Right cardiac atrium (tissue), 5 donors: ENCODE measurements around the gene SYT1. TPM values are rescaled to one million over a fixed set of nuclear protein-coding genes. Genes with fewer than 3 reads are reported as not detected.

ENCODE experiments used
- ATAC-seq, 2 donors: fragments of 200-7000 bp; cut with Tn5 transposase; one replicate each; pipeline versions ENCODE4 v1.8.0 to v1.9.1; 2020; ENCODE audit warnings: moderate library complexity in 2 of 2, mild to moderate bottlenecking in 1 of 2
- DNase-seq, 3 donors: peaks; one replicate each; pipeline ENCODE4 v3.0.0-alpha.2; 2020
- H3K27ac ChIP-seq: one replicate; pipeline ENCODE4 v1.5.1; 2013; ENCODE audit warnings: mild to moderate bottlenecking, low read length, control low read depth, moderate library complexity
- H3K27me3 ChIP-seq: one replicate; pipeline ENCODE4 v1.6.1; 2013; ENCODE audit not compliant: control insufficient read depth, insufficient read depth
- H3K4me1 ChIP-seq: one replicate; pipeline ENCODE4 v1.6.1; 2013; ENCODE audit warnings: low read length; ENCODE audit not compliant: control insufficient read depth, insufficient read depth
- H3K4me3 ChIP-seq: one replicate; pipeline ENCODE4 v1.5.1; 2013; ENCODE audit warnings: low read length, control low read depth
- H3K9me3 ChIP-seq: one replicate; pipeline ENCODE4 v1.6.1; 2013; ENCODE audit warnings: low read length; ENCODE audit not compliant: control insufficient read depth
- WGBS: extraction: QIAGEN DNeasy Blood & Tissue Kit; methylation state at CpG from one replicate; pipeline ENCODE4 v1.1.7; 2013; 5-methylcytosine and 5-hydroxymethylcytosine counted together
- intact Hi-C, 4 donors: fragments of 100-400 bp; cut with DNase I; formaldehyde crosslinking; loops; one replicate each; pipeline versions ENCODE4 v1.11.0 to v1.14.0; 2022 to 2023
- polyA plus RNA-seq: library from polyadenylated mRNA; stranded (reverse); fragments of 200-250 nt; gene quantifications from one replicate; pipeline ENCODE4 v1.2.3, GENCODE V29; 2013
- total RNA-seq, 4 donors: library from RNA; stranded (reverse); fragmentation: NEBNext Ultra II Directional; extraction: Animal tissue kit (Norgen Biotek cat#: 25700); gene quantifications; one replicate each; pipeline ENCODE4 v1.2.1, GENCODE V29; 2021
- donor health status: healthy with polysubstance abuse.
- donor health status: DM: no; HTN: yes; CAD: no.
- donor health status: DM: no; HTN: no; CAD: no.
- donor health status: DM: no; HTN: yes; CAD: no; lungs with severe emphysema.
- donor health status: DM: yes; HTN: yes; CAD: no.

Gene SYT1
- total and polyA plus RNA-seq, 5 donors, result 0.20 to 0.53 (median 0.27) TPM; not detected in 1

DNA sequence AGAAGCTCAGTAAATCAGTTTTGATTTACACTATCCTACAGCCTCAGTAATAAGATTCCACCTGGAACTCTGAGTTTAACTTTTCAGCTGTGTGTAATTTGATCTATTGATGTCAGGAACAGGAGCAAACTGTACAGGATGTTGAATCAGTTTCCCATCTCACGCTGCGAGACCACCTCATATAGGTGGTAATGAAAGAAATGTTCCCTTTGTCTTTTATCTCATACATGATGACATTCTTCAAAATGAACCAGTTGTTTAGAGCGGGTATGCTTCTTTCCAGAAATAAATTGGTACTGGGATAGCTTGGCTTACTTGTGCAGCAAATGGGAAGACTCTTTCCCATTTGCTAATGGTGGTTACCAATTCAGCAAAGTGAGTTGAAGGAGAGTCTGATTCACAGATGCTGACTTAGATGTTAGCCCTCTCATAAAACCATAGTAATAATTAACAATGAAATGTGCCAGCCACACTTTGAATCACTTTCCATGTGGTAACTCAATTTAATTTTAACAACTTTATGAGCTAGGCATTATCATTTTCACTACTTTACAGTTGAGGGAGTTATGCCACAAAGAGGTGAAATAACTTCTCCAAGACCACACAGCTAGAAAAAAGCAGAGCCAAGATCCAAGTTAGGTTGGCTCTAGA is 574.7 kb downstream of the SYT1 start:
- H3K4me3 ChIP-seq, result no peak overlapping the region
- H3K27me3 ChIP-seq, result no peaks in the 10 kb centered on the region
- no peaks in the 10 kb centered on the region for H3K9me3 ChIP-seq
- WGBS, result 78% methylated on average over 3 of the region's 3 CpGs
- ATAC-seq, result no peak
- H3K4me1 ChIP-seq, result no peaks in the 10 kb centered on the region
- DNase-seq, result no peak
- intact Hi-C loops, result no loop called here
- no peak overlapping the region for H3K27ac ChIP-seq

DNA sequence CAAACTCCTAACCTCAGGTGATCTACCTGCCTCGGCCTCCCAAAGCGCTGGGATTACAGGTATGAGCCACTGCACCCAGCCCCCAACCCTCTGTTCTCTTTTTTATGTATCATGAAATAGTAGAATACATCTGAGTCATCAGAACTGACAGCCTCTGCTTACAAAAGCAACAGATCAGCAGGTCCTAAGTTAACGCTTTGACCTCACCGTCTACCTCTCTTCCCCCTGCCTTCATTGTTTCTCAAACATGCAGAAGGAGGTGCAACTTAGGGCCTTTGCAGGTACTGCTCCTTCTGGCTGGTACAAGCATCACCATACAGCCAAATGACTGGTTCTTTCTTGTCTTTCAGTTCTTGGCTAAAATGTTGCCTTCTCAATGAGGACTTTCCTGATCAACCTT is 577.0 kb downstream of the SYT1 start:
- Histone ChIP-seq H3K27ac (no peak overlapping the region), H3K4me3 (no peak overlapping the region), H3K9me3 (no peaks in the 10 kb centered on the region), H3K4me1 (no peaks in the 10 kb centered on the region), H3K27me3 (no peaks in the 10 kb centered on the region)
- DNase-seq (no peak), ATAC-seq (no peak)
- intact Hi-C loops, result no loop called here
- 92% methylated on average over 4 of the region's 4 CpGs for WGBS

GRCh38 chr12:79442396-79442795 is 577.8 kb downstream of the SYT1 start:
- DNase-seq (no peak), ATAC-seq (no peak)
- H3K27ac ChIP-seq, result no peak overlapping the region
- H3K4me3 ChIP-seq, result no peak overlapping the region
- no peaks in the 10 kb centered on the region for H3K9me3 ChIP-seq
- intact Hi-C loops, result no loop called here
- no peaks in the 10 kb centered on the region for H3K27me3 ChIP-seq
- no peaks in the 10 kb centered on the region for H3K4me1 ChIP-seq

DNA sequence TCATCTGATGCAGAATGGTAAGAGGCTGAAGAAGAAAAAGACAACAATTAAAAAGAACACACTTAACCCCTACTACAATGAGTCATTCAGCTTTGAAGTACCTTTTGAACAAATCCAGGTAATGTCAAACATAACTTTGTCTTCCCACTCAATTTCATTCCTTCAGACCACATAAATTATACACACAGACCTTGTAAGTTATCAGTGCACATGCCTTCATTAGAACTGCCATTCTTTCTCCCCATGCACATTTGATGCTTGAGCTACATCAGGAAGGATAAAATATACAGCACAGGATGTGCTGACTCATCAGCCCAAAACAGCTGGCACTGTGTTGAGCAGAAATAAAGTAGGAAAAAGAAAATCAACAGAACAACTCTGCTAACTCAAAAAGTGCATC is 579.5 kb downstream of the SYT1 start:
- no peaks in the 10 kb centered on the region for H3K4me1 ChIP-seq

DNA sequence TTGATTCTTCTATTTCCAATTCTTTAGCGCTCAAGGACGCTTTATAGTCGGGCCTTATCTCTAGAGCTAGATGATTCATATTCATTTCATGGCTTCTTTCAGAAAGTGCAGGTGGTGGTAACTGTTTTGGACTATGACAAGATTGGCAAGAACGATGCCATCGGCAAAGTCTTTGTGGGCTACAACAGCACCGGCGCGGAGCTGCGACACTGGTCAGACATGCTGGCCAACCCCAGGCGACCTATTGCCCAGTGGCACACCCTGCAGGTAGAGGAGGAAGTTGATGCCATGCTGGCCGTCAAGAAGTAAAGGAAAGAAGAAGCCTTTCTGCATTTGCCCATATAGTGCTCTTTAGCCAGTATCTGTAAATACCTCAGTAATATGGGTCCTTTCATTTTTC is 584.2 kb downstream of the SYT1 start:
- H3K27ac ChIP-seq, result no peak overlapping the region
- no peaks in the 10 kb centered on the region for H3K9me3 ChIP-seq
- ATAC-seq (no peak), DNase-seq (no peak)
- no peaks in the 10 kb centered on the region for H3K4me1 ChIP-seq
- no peaks in the 10 kb centered on the region for H3K27me3 ChIP-seq
- H3K4me3 ChIP-seq, result no peak overlapping the region
- 96% methylated on average over 11 of the region's 11 CpGs for WGBS
- intact Hi-C loops, result no loop called here

More for the DNA sequence above, 579.5 kb downstream of the SYT1 start:
- H3K27me3 ChIP-seq, result no peaks in the 10 kb centered on the region
- intact Hi-C loops, result no loop called here
- no peak for DNase-seq
- H3K27ac ChIP-seq, result no peak overlapping the region
- H3K4me3 ChIP-seq, result no peak overlapping the region
- ATAC-seq, result no peak
- no peaks in the 10 kb centered on the region for H3K9me3 ChIP-seq

- Histone ChIP-seq H3K27me3 (no peaks in the 10 kb centered on the region), H3K9me3 (no peaks in the 10 kb centered on the region), H3K27ac (no peak overlapping the region), H3K4me1 (no peaks in the 10 kb centered on the region), H3K4me3 (no peak overlapping the region)
- DNase-seq (no peak), ATAC-seq (no peak)
- intact Hi-C loops, result no loop called here
These were observed 586.8 kb downstream of the SYT1 start for GRCh38 chr12:79451365-79451764.

DNA sequence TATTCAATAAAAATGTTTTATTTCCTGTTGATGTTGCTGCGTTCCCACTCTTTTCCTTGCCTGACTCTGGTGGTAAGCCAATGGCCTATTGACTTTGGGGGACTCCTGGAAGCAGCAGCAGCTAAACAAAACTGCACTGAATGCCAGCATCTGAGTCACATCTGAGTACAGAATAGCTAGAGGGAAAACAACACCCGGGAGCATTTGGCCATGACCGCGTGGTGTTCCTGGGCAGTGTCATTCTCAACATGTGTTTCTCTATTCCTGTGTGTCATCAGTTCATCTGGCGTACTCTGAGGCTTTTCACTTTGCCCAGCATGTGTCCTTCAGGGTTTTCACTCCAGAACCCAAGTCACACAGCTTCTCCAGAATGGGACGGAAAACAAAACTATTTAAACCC is 587.4 kb downstream of the SYT1 start:
- H3K9me3 ChIP-seq, result no peaks in the 10 kb centered on the region
- peak; percentile 37 to 81 (median 50) for DNase-seq
- H3K27me3 ChIP-seq, result no peaks in the 10 kb centered on the region
- WGBS, result 47% methylated on average over 6 of the region's 6 CpGs
- peak overlapping the region; percentile 25 for H3K27ac ChIP-seq
- H3K4me3 ChIP-seq, result no peak overlapping the region
- peak; percentile 83 to 86 for ATAC-seq
- H3K4me1 ChIP-seq, result no peaks in the 10 kb centered on the region
- intact Hi-C loops, result no loop called here

DNA sequence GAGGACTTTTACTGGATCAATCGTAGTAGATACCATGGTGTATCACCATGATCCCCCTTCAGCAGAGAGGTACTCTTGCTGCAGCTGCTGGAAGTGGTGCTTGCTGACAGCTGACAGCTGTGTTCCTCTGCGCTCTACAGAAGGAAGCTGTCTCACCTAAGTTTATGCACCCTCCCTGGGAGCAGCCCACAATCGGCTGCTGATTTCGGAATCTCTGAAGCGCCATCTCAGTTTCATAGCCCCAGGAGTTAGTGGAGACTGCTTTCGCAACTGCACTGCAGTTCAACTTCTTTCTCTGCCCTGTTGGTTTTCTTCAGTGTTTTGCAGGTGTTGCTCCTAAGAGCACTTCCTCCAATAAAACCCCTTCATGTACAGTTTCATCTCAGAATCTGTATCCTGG is 588.3 kb downstream of the SYT1 start:
- intact Hi-C loops, result no loop called here
- DNase-seq, result no peak
- no peak overlapping the region for H3K27ac ChIP-seq

GRCh38 chr12:79453820-79454219 is 589.2 kb downstream of the SYT1 start:
- ATAC-seq, result no peak
- no peaks in the 10 kb centered on the region for H3K9me3 ChIP-seq
- no peaks in the 10 kb centered on the region for H3K4me1 ChIP-seq
- H3K4me3 ChIP-seq, result no peak overlapping the region
- H3K27ac ChIP-seq, result no peak overlapping the region
- H3K27me3 ChIP-seq, result no peaks in the 10 kb centered on the region
- no peak for DNase-seq
- 63% methylated on average over 3 of the region's 3 CpGs for WGBS
- intact Hi-C loops, result no loop called here

More for the DNA sequence above, 588.3 kb downstream of the SYT1 start:
- Histone ChIP-seq H3K4me1 (no peaks in the 10 kb centered on the region), H3K4me3 (no peak overlapping the region), H3K27me3 (no peaks in the 10 kb centered on the region), H3K9me3 (no peaks in the 10 kb centered on the region)
- ATAC-seq, result no peak
- 89% methylated on average over 6 of the region's 6 CpGs for WGBS

DNA sequence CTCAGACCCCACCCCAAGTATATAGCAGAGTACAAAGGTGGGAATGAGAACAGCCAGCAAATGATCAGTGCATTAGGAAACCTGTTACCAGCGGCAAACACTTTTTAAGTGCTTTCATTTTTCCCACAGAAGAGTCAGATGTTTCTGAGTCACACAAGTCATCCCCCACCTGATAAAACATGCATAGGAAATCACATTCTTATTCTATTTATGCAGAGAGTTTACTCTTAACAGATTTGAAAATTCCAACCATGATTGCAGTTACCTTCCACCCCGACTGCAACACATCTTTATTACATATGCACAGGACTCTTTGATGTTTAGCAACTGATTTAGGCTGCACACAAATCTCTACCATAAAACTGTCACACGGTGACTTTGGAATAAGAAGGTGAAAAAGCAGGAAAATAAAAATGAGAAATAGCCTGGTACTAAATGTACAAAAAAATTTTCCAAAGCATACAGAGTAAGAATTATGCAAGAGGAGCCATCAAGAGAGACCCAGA is 589.8 kb downstream of the SYT1 start:
- DNase-seq (no peak), ATAC-seq (no peak)
- no peaks in the 10 kb centered on the region for H3K27me3 ChIP-seq
- H3K9me3 ChIP-seq, result no peaks in the 10 kb centered on the region
- H3K4me1 ChIP-seq, result no peaks in the 10 kb centered on the region
- H3K27ac ChIP-seq, result no peak overlapping the region
- no peak overlapping the region for H3K4me3 ChIP-seq
- 75% methylated on average over 3 of the region's 3 CpGs for WGBS
- intact Hi-C loops, result no loop called here

- ATAC-seq, result no peak
- no peaks in the 10 kb centered on the region for H3K27me3 ChIP-seq
- no peak for DNase-seq
- no peak overlapping the region for H3K27ac ChIP-seq
- H3K4me3 ChIP-seq, result no peak overlapping the region
- no peaks in the 10 kb centered on the region for H3K4me1 ChIP-seq
- intact Hi-C loops, result no loop called here
- H3K9me3 ChIP-seq, result no peaks in the 10 kb centered on the region
- WGBS, result 66% methylated on average over 2 of the region's 2 CpGs
These were observed 590.7 kb downstream of the SYT1 start for GRCh38 chr12:79455286-79455685.

DNA sequence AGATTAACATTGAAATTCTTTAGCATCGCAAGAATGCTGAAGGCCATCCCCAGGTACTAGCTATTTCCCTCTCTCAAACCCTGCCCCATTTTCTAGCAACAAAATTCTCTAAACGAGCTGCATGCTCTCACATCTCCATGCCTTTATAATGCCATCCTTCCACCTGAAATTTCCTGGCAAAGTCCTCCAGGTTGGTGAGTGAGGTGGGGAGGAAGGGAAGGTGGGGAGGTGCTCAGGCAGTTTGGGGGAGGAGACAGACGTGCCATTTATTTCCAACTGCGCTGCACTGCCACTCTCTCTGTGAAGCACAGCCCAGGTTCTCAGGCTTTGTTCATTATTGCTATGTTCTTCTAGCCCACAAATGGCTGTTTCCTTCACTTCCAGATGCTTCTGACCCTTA is 617.7 kb downstream of the SYT1 start:
- DNase-seq, result no peak
- WGBS, result 54% methylated on average over 4 of the region's 4 CpGs
- H3K4me3 ChIP-seq, result no peak overlapping the region
- no peak for ATAC-seq
- H3K27me3 ChIP-seq, result no peaks in the 10 kb centered on the region
- intact Hi-C loops, result no loop called here
- H3K9me3 ChIP-seq, result no peaks in the 10 kb centered on the region
- no peak overlapping the region for H3K27ac ChIP-seq
- H3K4me1 ChIP-seq, result no peaks in the 10 kb centered on the region
